ENCODE results near the gene SORCS3. TPM values are rescaled to one million over a fixed set of nuclear protein-coding genes. Genes with fewer than 3 reads are reported as not detected.

SORCS3 gene
- total RNA-seq, 1 donor from 2014 or later, result 1.00 TPM

DNA sequence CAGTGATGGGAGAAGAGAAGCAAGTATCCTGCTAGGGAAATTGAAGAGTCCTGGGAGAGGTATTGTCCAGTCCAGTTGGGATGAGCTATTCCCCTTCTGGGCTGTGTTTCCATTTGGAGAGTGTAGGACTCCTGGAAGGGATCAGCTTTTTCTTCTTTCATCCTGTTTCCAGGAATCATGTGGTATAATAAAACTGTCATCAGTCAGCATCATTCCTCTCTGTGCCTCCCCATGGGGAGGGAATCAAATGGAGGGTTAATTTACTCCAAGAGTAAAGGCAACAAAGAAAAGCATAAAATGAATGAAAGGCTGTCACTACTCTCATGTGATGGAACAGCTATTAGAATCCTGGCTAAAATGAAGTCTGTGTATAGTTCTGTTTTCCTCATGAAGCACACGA, 429.9 kb downstream of the SORCS3 start:
- H3K9me3 ChIP-seq (ENCODE audit: insufficient read depth, low read depth, low read length), result no peaks in the 10 kb centered on the region
- no peak for DNase-seq (ENCODE audit: low read depth)
- Mint-ChIP-seq H3K36me3 (ENCODE audit: low read depth, unreplicated experiment) (no peaks in the 10 kb centered on the region), H3K27me3 (ENCODE audit: low read depth, unreplicated experiment) (peaks cover 18% of the 10 kb centered on the region), H3K9me3 (ENCODE audit: unreplicated experiment) (no peaks in the 10 kb centered on the region), H3K4me3 (ENCODE audit: unreplicated experiment) (no peak overlapping the region), H3K27ac (ENCODE audit: unreplicated experiment) (no peak overlapping the region), H3K4me1 (ENCODE audit: low read depth, unreplicated experiment) (no peaks in the 10 kb centered on the region)
- H3K4me3 ChIP-seq (ENCODE audit: insufficient read depth, low read depth, low read length), result no peak overlapping the region
- no peaks in the 10 kb centered on the region for H3K27me3 ChIP-seq (ENCODE audit: insufficient read depth, low read length)
- H3K4me1 ChIP-seq (ENCODE audit: insufficient read depth, low read length), result peaks cover 5% of the 10 kb centered on the region
- no peak for FAIRE-seq
- H4K20me1 ChIP-seq (ENCODE audit: insufficient read depth, low read length), result no peaks in the 10 kb centered on the region
- H3K9ac ChIP-seq (ENCODE audit: low read length), result no peak overlapping the region
- no peaks in the 10 kb centered on the region for H3K36me3 ChIP-seq (ENCODE audit: insufficient read depth, low read length)
- H3K4me2 ChIP-seq (ENCODE audit: low read length), result no peak overlapping the region
- H3K79me2 ChIP-seq (ENCODE audit: insufficient read depth, low read length), result no peaks in the 10 kb centered on the region
- no peak overlapping the region for H3K27ac ChIP-seq (ENCODE audit: low read depth, low read length)
- H2AFZ ChIP-seq (ENCODE audit: low read depth, low read length), result no peak overlapping the region
- TF ChIP-seq, protein P1, sequence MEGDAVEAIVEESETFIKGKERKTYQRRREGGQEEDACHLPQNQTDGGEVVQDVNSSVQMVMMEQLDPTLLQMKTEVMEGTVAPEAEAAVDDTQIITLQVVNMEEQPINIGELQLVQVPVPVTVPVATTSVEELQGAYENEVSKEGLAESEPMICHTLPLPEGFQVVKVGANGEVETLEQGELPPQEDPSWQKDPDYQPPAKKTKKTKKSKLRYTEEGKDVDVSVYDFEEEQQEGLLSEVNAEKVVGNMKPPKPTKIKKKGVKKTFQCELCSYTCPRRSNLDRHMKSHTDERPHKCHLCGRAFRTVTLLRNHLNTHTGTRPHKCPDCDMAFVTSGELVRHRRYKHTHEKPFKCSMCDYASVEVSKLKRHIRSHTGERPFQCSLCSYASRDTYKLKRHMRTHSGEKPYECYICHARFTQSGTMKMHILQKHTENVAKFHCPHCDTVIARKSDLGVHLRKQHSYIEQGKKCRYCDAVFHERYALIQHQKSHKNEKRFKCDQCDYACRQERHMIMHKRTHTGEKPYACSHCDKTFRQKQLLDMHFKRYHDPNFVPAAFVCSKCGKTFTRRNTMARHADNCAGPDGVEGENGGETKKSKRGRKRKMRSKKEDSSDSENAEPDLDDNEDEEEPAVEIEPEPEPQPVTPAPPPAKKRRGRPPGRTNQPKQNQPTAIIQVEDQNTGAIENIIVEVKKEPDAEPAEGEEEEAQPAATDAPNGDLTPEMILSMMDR (IDR thresholded peaks at IDR 0.05; ENCODE audit: insufficient read depth, low read depth, low read length), result no peak
- no peak for TF ChIP-seq EZH2 (IDR thresholded peaks at IDR 0.05; ENCODE audit: insufficient read depth, low read length)

DNA sequence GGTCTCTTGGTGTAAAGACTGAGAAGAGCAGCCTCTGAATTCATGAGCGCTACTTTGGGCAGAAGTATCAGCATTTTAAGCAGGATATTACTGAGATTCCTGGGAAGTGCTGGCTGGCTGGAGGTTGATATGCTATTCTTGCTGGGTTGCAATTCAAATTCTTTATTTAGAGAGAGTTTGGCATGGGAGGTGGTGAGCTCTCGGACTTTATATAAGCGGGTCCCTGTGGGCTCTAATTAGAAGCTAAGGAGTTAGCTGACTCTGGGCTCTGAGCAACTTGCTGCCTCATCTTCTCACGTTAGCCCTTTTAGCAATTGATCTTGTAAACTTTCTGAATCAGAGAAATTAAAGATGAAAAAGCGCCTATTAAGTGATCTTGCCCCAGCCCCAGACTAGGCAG, 430.9 kb downstream of the SORCS3 start:
- no peak overlapping the region for H3K27ac Mint-ChIP-seq (ENCODE audit: unreplicated experiment)
- H3K27me3 ChIP-seq (ENCODE audit: insufficient read depth, low read length), result no peaks in the 10 kb centered on the region
- FAIRE-seq, result no peak

DNA sequence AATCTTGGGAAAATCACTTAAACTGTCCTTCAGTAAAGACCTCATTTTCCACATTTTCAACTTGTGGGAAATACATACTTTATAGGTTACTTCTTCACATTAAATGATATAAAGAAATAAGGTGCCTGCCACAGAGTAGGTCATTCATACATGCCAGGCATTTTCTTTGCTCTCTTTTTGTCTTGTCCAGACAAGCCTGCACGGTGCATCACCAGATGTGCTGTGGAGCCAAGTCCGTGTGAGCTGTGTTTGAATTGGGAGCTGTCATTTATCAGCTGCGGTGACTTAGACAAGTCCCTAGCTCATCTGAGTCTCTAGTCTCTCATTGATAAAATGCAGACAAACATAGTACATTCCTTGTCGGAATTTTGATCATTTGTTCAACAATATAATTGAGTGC, 432.9 kb downstream of the SORCS3 start:
- Mint-ChIP-seq H3K4me1 (ENCODE audit: low read depth, unreplicated experiment) (no peaks in the 10 kb centered on the region), H3K9me3 (ENCODE audit: unreplicated experiment) (no peaks in the 10 kb centered on the region), H3K4me3 (ENCODE audit: unreplicated experiment) (no peak overlapping the region), H3K27me3 (ENCODE audit: low read depth, unreplicated experiment) (peaks cover 19% of the 10 kb centered on the region), H3K36me3 (ENCODE audit: low read depth, unreplicated experiment) (no peaks in the 10 kb centered on the region), H3K27ac (ENCODE audit: unreplicated experiment) (no peak overlapping the region)
- Histone ChIP-seq H2AFZ (ENCODE audit: low read depth, low read length) (no peak overlapping the region), H3K9me3 (ENCODE audit: insufficient read depth, low read depth, low read length) (no peaks in the 10 kb centered on the region), H3K4me3 (ENCODE audit: insufficient read depth, low read depth, low read length) (no peak overlapping the region), H3K4me2 (ENCODE audit: low read length) (no peak overlapping the region), H3K27ac (ENCODE audit: low read depth, low read length) (no peak overlapping the region), H3K36me3 (ENCODE audit: insufficient read depth, low read length) (no peaks in the 10 kb centered on the region), H4K20me1 (ENCODE audit: insufficient read depth, low read length) (no peaks in the 10 kb centered on the region), H3K4me1 (ENCODE audit: insufficient read depth, low read length) (no peaks in the 10 kb centered on the region), H3K27me3 (ENCODE audit: insufficient read depth, low read length) (no peaks in the 10 kb centered on the region), H3K79me2 (ENCODE audit: insufficient read depth, low read length) (no peaks in the 10 kb centered on the region), H3K9ac (ENCODE audit: low read length) (no peak overlapping the region)
- DNase-seq (ENCODE audit: low read depth) (no peak), FAIRE-seq (no peak)
- TF ChIP-seq, protein P1 (IDR thresholded peaks at IDR 0.05; ENCODE audit: insufficient read depth, low read depth, low read length), result no peak
- no peak for TF ChIP-seq EZH2 (IDR thresholded peaks at IDR 0.05; ENCODE audit: insufficient read depth, low read length)

More for the DNA sequence above, 430.9 kb downstream of the SORCS3 start:
- no peaks in the 10 kb centered on the region for H3K79me2 ChIP-seq (ENCODE audit: insufficient read depth, low read length)
- no peaks in the 10 kb centered on the region for H3K9me3 Mint-ChIP-seq (ENCODE audit: unreplicated experiment)
- H3K36me3 Mint-ChIP-seq (ENCODE audit: low read depth, unreplicated experiment), result no peaks in the 10 kb centered on the region
- no peak overlapping the region for H3K9ac ChIP-seq (ENCODE audit: low read length)
- no peak overlapping the region for H3K4me3 ChIP-seq (ENCODE audit: insufficient read depth, low read depth, low read length)
- no peaks in the 10 kb centered on the region for H3K4me1 Mint-ChIP-seq (ENCODE audit: low read depth, unreplicated experiment)
- no peaks in the 10 kb centered on the region for H4K20me1 ChIP-seq (ENCODE audit: insufficient read depth, low read length)
- peaks cover 19% of the 10 kb centered on the region for H3K27me3 Mint-ChIP-seq (ENCODE audit: low read depth, unreplicated experiment)
- H3K36me3 ChIP-seq (ENCODE audit: insufficient read depth, low read length), result no peaks in the 10 kb centered on the region
- no peak for DNase-seq (ENCODE audit: low read depth)
- H3K27ac ChIP-seq (ENCODE audit: low read depth, low read length), result no peak overlapping the region
- H2AFZ ChIP-seq (ENCODE audit: low read depth, low read length), result no peak overlapping the region
- H3K9me3 ChIP-seq (ENCODE audit: insufficient read depth, low read depth, low read length), result no peaks in the 10 kb centered on the region
- H3K4me3 Mint-ChIP-seq (ENCODE audit: unreplicated experiment), result no peak overlapping the region
- TF ChIP-seq, protein P1 (IDR thresholded peaks at IDR 0.05; ENCODE audit: insufficient read depth, low read depth, low read length), result no peak
- no peak for TF ChIP-seq EZH2 (IDR thresholded peaks at IDR 0.05; ENCODE audit: insufficient read depth, low read length)
- H3K4me2 ChIP-seq (ENCODE audit: low read length), result no peak overlapping the region
- peaks cover 5% of the 10 kb centered on the region for H3K4me1 ChIP-seq (ENCODE audit: insufficient read depth, low read length)
